DMS153 treated with DMSO at 0.1 percent for 48 hours (cell line): Measurements from ENCODE around the gene SLC27A6.

Source experiments
- DNase-seq: peaks from one replicate; lab custom pipeline; 2025; ENCODE audit not compliant: unreplicated experiment; lab: John Stamatoyannopoulos, UW

Gene SLC27A6

DNA sequence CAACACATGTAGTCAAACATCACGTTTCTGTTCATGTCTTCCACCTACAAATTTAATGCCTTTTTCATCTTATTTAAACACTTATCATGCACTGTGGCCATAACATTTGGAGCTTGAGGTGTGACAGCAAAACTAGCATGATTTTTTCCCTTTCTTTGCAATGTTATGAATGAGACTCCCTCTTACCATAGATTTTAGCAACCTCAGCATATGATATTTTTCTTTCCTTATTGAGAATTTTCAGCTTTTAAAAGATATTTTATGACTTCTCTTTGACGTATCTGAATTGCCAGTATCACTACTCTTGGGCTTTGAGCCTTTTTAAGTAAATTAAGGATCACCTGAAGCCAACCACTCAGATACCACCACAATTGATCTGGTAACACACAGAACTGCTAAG is 96.6 kb downstream of the SLC27A6 start:
- no peak for DNase-seq

GRCh38 chr5:129063483-129064113 is 98.3 kb downstream of the SLC27A6 start:
- DNase-seq, result no peak

GRCh38 chr5:129065721-129066120 is 100.4 kb downstream of the SLC27A6 start:
- no peak for DNase-seq

DNA sequence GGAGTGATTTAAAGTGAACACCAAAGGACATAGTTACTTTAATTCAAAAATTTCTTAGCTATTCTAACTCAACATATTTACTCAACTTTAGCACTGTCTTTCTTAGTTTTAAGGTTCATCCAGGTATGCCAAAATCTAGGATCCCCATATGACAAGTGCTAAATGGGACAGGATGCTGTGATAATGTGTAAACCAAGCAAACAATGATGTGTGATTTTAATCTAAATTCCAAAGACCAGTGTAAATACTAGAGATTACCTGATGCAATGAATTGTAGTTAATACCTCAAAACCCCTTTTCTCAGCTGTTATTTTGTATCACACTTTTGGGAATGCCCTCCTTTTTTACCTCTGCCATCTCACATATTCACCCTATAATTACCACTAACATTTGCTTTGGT is 102.5 kb downstream of the SLC27A6 start:
- DNase-seq, result no peak

DNA sequence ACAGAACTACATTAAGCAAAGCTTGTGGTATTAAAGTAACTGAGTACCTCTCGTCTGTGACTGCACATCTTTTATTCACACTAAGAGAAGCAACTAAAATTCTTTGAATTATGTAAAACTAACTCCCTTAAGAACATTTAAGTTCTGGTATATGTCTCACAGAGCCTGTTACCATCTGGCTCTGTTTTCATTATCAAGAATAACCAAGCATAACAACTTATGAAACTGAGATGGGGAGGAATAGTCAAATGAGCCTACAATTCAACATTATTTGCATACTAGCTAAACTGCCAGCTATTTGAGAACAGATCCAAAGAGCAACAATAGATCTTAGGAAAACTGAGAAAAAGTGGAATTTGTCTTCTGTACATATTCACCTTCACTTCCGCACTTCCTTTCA is 104.0 kb downstream of the SLC27A6 start:
- DNase-seq, result no peak

- no peak for DNase-seq
Observed at GRCh38 chr5:129073111-129073510, 107.8 kb downstream of the SLC27A6 start.

DNA sequence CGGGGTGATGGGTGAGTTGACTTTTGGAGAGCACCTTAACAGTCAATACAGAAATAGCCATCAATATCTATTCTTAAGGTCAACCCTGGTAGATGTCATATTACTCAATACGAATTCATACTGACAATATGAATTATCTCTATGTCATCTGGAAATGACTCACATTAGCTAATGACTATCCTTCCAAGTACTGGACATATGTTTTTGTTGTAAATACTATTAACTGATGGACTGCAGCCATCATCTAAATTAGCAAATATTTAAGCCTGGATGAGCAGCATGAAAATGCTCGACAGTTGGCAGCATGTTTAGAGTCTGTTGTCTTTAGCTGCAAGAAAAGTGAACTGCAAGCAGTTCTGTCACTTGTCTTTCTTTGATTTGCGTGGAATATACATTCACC is 109.6 kb downstream of the SLC27A6 start:
- no peak for DNase-seq

DNA sequence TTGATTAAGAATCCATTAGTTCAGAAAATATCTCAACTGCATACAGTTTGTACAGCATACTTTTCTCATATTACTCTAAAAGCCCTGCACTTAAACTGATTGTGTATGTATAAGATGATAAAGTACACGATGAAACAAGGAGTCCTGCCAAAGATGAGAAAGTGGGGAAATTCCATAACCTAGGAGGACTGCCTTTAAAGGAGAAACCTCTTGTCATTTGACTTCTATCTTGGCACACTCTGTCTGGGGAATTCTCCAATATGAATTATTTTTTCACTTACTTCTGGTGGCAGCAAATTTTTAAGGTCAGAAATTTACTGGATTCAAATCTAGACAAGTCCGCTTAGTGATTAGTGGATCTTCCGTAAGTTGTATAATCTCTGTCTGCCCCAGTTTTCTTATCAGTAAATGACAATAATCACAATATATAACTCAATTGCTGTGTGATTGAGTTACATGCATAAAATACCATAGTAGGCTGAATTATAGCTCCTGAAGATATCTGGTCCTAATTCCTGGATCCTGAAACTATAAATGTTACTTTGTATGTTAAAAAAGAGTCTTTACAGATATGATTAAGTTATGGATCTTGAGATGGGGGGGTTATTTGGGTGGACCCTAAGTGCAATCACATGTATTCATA is 112.3 kb downstream of the SLC27A6 start:
- no peak for DNase-seq

DNA sequence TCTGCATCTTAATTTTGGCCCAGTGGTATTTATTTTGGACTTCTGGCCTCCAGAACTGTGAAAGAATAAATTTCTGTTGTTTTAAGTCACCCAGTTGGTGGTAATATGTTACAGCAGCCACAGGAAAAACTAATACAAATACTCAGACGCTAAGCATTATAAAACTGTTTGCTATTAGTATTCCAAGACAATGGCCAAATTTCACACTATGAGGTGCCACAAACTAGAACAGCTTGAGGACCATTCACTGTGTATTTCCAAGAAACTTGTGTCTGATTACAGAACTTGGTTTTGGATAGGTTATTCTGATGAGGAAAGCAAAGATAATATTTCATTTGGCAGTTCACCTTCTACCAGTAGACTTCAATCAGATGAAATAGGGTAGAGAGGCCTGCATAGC is 113.0 kb downstream of the SLC27A6 start:
- no peak for DNase-seq

- no peak for DNase-seq
Observed at GRCh38 chr5:129078660-129079059, 113.4 kb downstream of the SLC27A6 start.

- no peak for DNase-seq
Observed at GRCh38 chr5:129079496-129079895, 114.2 kb downstream of the SLC27A6 start.

DNA sequence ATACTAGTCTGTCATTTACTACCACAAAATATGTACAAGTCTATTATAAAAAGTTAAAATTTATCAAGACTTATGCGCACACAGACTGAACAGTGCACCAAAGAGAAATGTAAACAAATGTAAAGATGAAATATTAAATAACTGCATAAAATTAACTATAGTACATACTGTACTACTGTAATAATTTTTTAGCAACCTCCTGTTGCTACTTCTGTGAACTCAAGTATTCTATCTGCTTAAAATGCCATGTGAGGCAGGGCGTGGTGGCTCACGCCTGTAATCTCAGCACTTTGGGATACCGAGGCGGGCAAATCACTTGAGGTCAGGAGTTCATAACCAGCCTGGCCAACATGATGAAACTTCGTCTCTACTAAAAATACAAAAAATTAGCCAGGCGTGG is 115.5 kb downstream of the SLC27A6 start:
- no peak for DNase-seq

- DNase-seq, result no peak
Observed at GRCh38 chr5:129082225-129083136, 117.2 kb downstream of the SLC27A6 start.
